ENCODE results near the gene ANKRD31.

- no peak for TF ChIP-seq CTCF (IDR thresholded peaks at IDR 0.05 in 2 of 3, conservative IDR thresholded peaks at IDR 0.05 in 1 of 3; ENCODE audit: borderline replicate concordance in 1 of 3, insufficient read depth in 1 of 3, low read depth in 2 of 3, low read length in 2 of 3)
- no peak for TF ChIP-seq JUND (IDR thresholded peaks at IDR 0.05)
- TF ChIP-seq POLR2A (IDR thresholded peaks at IDR 0.05; ENCODE audit: borderline replicate concordance, extremely low read depth, insufficient read depth, insufficient read length), result no peak
- TF ChIP-seq SIN3A (IDR thresholded peaks at IDR 0.05; ENCODE audit: low read depth), result no peak
- TF ChIP-seq MAX (IDR thresholded peaks at IDR 0.05), result no peak
- TF ChIP-seq ATF3 (IDR thresholded peaks at IDR 0.05), result no peak
Observed at GRCh38 chr5:75062925-75063531, 173.7 kb downstream of the ANKRD31 start.

Measured in HCT116 (cell line).